Right atrium auricular region (tissue), 2 donors: ENCODE data around the gene CDC42SE2. TPM values are rescaled to one million over a fixed set of nuclear protein-coding genes. Genes with fewer than 3 reads are reported as not detected.

Experiments
- DNase-seq: peaks from one replicate; pipeline ENCODE4 v3.0.0-alpha.2; 2019; ENCODE audit warnings: low spot score
- H3K27ac ChIP-seq, 2 donors: fragments of 200-600 bp; sonication (generic); 1 replicate in 1 of 2; 2 replicates in 1 of 2; pipeline ENCODE4 v1.5.1; 2016 to 2019
- H3K27me3 ChIP-seq, 2 donors: fragments of 200-600 bp; sonication (generic); one replicate each; pipeline versions ENCODE4 v1.5.1 to v1.6.0; 2017 to 2019
- H3K36me3 ChIP-seq: fragments of 200-600 bp; sonication (generic); one replicate; pipeline ENCODE4 v1.5.1; 2016
- H3K4me1 ChIP-seq, 2 donors: fragments of 200-600 bp; sonication (generic); one replicate each; pipeline versions ENCODE4 v1.5.1 to v1.6.0; 2017 to 2019
- H3K4me3 ChIP-seq, 2 donors: fragments of 200-600 bp; sonication (generic); 1 replicate in 1 of 2; 2 replicates in 1 of 2; pipeline ENCODE4 v1.5.1; 2017 to 2019; ENCODE audit warnings: mild to moderate bottlenecking in 1 of 2, moderate library complexity in 1 of 2
- H3K9me3 ChIP-seq, 2 donors: fragments of 200-600 bp; sonication (generic); one replicate each; pipeline ENCODE4 v1.5.1; 2019
- CTCF ChIP-seq, 2 donors: fragments of 200-600 bp; sonication (generic); IDR thresholded peaks; one replicate each; pipeline ENCODE4 v1.5.1; 2019; ENCODE audit warnings: antibody characterized with exemption in 2 of 2
- total RNA-seq, 2 donors: library from RNA; depleted of rRNA; stranded (reverse); fragments of >200 nt; gene quantifications; one replicate each; pipeline ENCODE4 v1.1.0, GENCODE V29; 2016

Gene CDC42SE2
- total RNA-seq, 2 donors from 2014 or later = 13.5 to 15.0 TPM

GRCh38 chr5:131405674-131406073, 141.8 kb downstream of the CDC42SE2 start:
- TF ChIP-seq CTCF (IDR thresholded peaks at IDR 0.05) = no peak
- Histone ChIP-seq H3K4me1 (no peaks in the 10 kb centered on the region), H3K36me3 (peaks cover 7% of the 10 kb centered on the region), H3K4me3 (no peak overlapping the region), H3K27ac (no peak overlapping the region), H3K9me3 (peaks cover 0 to 22% of the 10 kb centered on the region in 2 donors), H3K27me3 (no peaks in the 10 kb centered on the region)
- DNase-seq = no peak

DNA sequence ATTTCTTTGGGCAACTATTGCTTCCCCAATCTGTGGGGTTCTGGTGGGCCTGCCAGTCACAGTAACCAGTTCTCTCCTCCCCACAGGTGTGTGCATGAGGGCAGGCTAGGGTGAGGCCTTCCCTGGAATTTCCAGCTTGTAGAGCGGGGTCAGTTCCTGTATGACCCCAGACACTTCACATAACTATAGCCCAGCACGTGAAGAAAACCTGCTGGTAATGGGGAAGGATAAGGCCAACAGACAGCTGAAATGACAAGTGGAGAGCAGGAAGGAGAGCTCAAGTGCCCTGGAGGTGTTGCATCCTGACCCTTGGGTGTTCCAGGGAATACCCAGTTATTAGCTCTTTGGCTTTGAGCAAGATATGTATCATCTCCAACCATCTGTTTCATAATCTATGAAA, 142.2 kb downstream of the CDC42SE2 start:
- no peak for DNase-seq
- Histone ChIP-seq H3K4me1 (no peaks in the 10 kb centered on the region), H3K27ac (no peak overlapping the region), H3K9me3 (peaks cover 0 to 22% of the 10 kb centered on the region in 2 donors), H3K27me3 (no peaks in the 10 kb centered on the region), H3K36me3 (peaks cover 7% of the 10 kb centered on the region), H3K4me3 (no peak overlapping the region)
- TF ChIP-seq CTCF (IDR thresholded peaks at IDR 0.05) = no peak

- Histone ChIP-seq H3K36me3 (peaks cover 4% of the 10 kb centered on the region), H3K4me3 (no peak overlapping the region), H3K9me3 (peaks cover 0 to 12% of the 10 kb centered on the region in 2 donors), H3K4me1 (no peaks in the 10 kb centered on the region), H3K27ac (no peak overlapping the region), H3K27me3 (no peaks in the 10 kb centered on the region)
- no peak for TF ChIP-seq CTCF (IDR thresholded peaks at IDR 0.05)
- no peak for DNase-seq
Observed at GRCh38 chr5:131406975-131407638, 143.3 kb downstream of the CDC42SE2 start.

- TF ChIP-seq CTCF (IDR thresholded peaks at IDR 0.05) = no peak
- no peak overlapping the region for H3K4me3 ChIP-seq
- H3K27me3 ChIP-seq = no peaks in the 10 kb centered on the region
- DNase-seq = no peak
- H3K4me1 ChIP-seq = no peaks in the 10 kb centered on the region
- H3K27ac ChIP-seq = no peak overlapping the region
- H3K9me3 ChIP-seq = no peaks in the 10 kb centered on the region
- H3K36me3 ChIP-seq = no peaks in the 10 kb centered on the region
Observed at GRCh38 chr5:131413605-131414559, 150.0 kb downstream of the CDC42SE2 start.

- Histone ChIP-seq H3K27ac (no peak overlapping the region), H3K27me3 (no peaks in the 10 kb centered on the region), H3K9me3 (no peaks in the 10 kb centered on the region), H3K4me1 (no peaks in the 10 kb centered on the region), H3K36me3 (peaks cover 3% of the 10 kb centered on the region), H3K4me3 (no peak overlapping the region)
- no peak for DNase-seq
- TF ChIP-seq CTCF (IDR thresholded peaks at IDR 0.05) = no peak
Observed at GRCh38 chr5:131416729-131417128, 152.9 kb downstream of the CDC42SE2 start.
